GM19035 (cell line): ENCODE results near the gene FAM199X.
"Not testable (repeated sequence)": the region's sequence is repeated elsewhere in the genome, so short reads cannot be mapped to it uniquely, and the experiment has no call there.

Experiments
- ATAC-seq: cut with Tn5 transposase; IDR thresholded peaks from one replicate; pipeline ENCODE4 v1.9.1; 2021; ENCODE audit not compliant: unreplicated experiment

The FAM199X gene

GRCh38 chrX:104187931-104188330 lies 21.7 kb downstream of the FAM199X start:
- ATAC-seq: no peak

GRCh38 chrX:104189837-104190236 lies 23.6 kb downstream of the FAM199X start:
- no peak for ATAC-seq

DNA sequence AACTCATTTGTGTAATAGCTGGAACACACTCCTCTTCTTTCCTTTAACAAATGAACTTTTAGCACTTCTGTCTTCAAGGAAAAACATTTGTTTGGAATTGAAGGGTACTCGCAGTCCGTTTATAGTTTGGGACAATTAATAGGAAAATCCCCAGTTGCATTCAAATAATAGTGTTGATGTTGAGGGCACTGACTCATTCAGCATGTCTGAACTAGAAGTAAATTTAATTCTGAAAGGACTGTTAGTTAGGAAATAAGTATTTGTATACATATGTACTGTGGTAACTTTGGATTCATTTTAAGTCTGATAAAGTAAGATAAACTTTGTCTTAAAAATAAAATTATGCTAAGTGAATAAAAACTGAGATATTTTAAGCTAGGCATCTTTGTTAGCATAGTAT lies 27.2 kb downstream of the FAM199X start:
- ATAC-seq: no peak

- ATAC-seq: no peak
These were observed 28.8 kb downstream of the FAM199X start for GRCh38 chrX:104195013-104195412.

DNA sequence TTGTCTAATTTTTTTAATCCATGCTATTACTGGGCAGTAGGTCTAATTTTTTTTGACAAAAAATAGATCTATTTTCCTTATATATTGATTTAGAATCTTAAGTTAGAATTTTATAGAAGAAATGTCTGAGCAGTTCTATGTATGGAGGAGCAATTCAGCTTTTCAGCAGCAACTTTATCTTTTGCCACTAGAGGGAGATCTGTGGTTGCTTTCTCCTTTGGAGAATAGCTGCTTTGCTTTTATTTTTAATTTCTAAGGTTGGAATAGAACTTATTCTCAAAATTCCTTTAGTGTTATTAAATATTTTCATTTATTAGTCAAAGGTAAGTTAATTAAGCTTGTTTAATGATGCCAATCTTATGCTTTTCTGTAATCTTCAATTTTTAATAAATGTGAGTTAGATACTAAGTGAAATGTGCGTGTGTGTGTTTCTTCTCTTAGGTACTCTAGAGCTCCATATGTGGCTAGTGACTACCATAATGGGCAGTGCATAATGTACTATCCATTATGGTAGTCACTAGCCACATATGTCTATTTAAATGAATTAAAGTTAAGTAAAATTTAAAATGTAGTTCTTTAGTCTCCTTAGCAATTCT lies 29.3 kb downstream of the FAM199X start:
- ATAC-seq: no peak

DNA sequence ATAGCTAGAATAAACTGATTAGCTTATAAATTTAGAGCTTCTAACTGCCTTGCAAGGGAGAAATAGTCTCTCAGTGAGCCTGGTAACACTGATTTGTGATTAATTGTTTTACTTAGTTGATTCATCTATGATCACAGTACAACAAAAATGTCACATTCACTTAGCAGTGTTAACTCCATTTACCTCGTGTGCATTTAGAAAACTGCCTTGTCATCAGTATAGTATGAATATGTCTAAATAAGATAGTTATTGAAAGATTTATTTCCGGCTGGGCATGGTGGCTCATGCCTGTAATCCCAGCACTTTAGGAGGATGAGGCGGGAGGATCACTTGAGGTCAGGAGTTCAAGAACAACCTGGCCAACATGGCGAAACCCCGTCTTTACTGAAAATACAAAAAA lies 39.3 kb downstream of the FAM199X start:
- no peak for ATAC-seq

GRCh38 chrX:104211187-104211586 lies 44.9 kb downstream of the FAM199X start:
- no peak for ATAC-seq

GRCh38 chrX:104230060-104230459 lies 63.8 kb downstream of the FAM199X start:
- not testable (repeated sequence) for ATAC-seq
